OCI-LY7 (cell line): ENCODE results near the gene H3-3A. TPM values are rescaled to one million over a fixed set of nuclear protein-coding genes. Genes with fewer than 3 reads are reported as not detected.

Experiments used
- BruUV-seq: library from RNA; stranded (reverse); fragments of 400-500 nt; replicated peaks from 2 replicates; lab custom pipeline; 2021; lab: Mats Ljungman, UMichigan
- CTCF ChIA-PET: fragments of 300-600 bp; sonication (Branson Sonifier 250); formaldehyde crosslinking; loops from one replicate; lab custom pipeline; 2022; ENCODE audit warnings: antibody characterized with exemption; ENCODE audit not compliant: unreplicated experiment; lab: Charles Lee
- POLR2A ChIA-PET: fragments of 300-600 bp; sonication (Branson Sonifier 250); formaldehyde crosslinking; loops from one replicate; lab custom pipeline; 2022; ENCODE audit warnings: antibody characterized with exemption; lab: Charles Lee
- DNase-seq: peaks from one replicate; pipeline ENCODE4 v3.0.0-alpha.2; 2015; ENCODE audit warnings: low spot score
- H2AFZ ChIP-seq: fragments of 200-600 bp; sonication (generic), shearing (Covaris generic); 2 replicates; pipeline ENCODE4 v1.6.1; 2014; ENCODE audit warnings: mild to moderate bottlenecking, antibody characterized with exemption, low read length, moderate library complexity
- H3K27ac ChIP-seq: fragments of 200-600 bp; sonication (generic); 2 replicates; pipeline ENCODE4 v1.5.1; 2014; ENCODE audit warnings: mixed run types, low read depth, mild to moderate bottlenecking, moderate library complexity, low read length, inconsistent platforms; ENCODE audit not compliant: poor library complexity, severe bottlenecking
- H3K36me3 ChIP-seq: fragments of 200-600 bp; sonication (generic); 2 replicates; pipeline ENCODE4 v1.6.1; 2014; ENCODE audit warnings: mild to moderate bottlenecking, antibody characterized with exemption, low read length, moderate library complexity, mixed read lengths; ENCODE audit not compliant: insufficient read depth
- H3K4me1 ChIP-seq: fragments of 200-600 bp; sonication (generic); 2 replicates; pipeline ENCODE4 v1.5.1; 2014; ENCODE audit warnings: mild to moderate bottlenecking, low read length; ENCODE audit not compliant: insufficient read depth, poor library complexity, severe bottlenecking
- H3K4me2 ChIP-seq: fragments of 200-600 bp; sonication (generic); 2 replicates; pipeline ENCODE4 v1.6.1; 2014; ENCODE audit warnings: mild to moderate bottlenecking, low read length
- H3K4me3 ChIP-seq: fragments of 200-600 bp; sonication (generic); 2 replicates; pipeline ENCODE4 v1.5.1; 2014; ENCODE audit warnings: mild to moderate bottlenecking, low read depth, low read length; ENCODE audit not compliant: poor library complexity, severe bottlenecking
- H3K79me2 ChIP-seq: fragments of 200-600 bp; sonication (generic); 2 replicates; pipeline ENCODE4 v1.6.1; 2016; ENCODE audit warnings: low read depth, mild to moderate bottlenecking, low read length, moderate library complexity, mixed read lengths; ENCODE audit not compliant: insufficient read depth
- H3K9me2 ChIP-seq: fragments of 200-600 bp; sonication (generic); 2 replicates; pipeline ENCODE4 v1.6.1; 2016; ENCODE audit warnings: mild to moderate bottlenecking, low read length, mixed read lengths; ENCODE audit not compliant: insufficient read depth
- H3K9me3 ChIP-seq: fragments of 200-600 bp; sonication (generic); 2 replicates; pipeline ENCODE4 v1.6.1; 2014; ENCODE audit warnings: mild to moderate bottlenecking, mixed run types, low read length, mixed read lengths
- H4K20me1 ChIP-seq: fragments of 200-600 bp; sonication (generic); 2 replicates; pipeline ENCODE4 v1.6.1; 2014; ENCODE audit warnings: mild to moderate bottlenecking, antibody characterized with exemption, low read length, moderate library complexity, mixed read lengths; ENCODE audit not compliant: insufficient read depth
- EZH2phosphoT487 ChIP-seq: fragments of 200-600 bp; sonication (generic); IDR thresholded peaks from 2 replicates; pipeline ENCODE4 v1.6.1; 2018; ENCODE audit warnings: low read depth, borderline replicate concordance, mild to moderate bottlenecking, mixed run types, antibody characterized with exemption, low read length, moderate library complexity, mixed read lengths
- intact Hi-C: fragments of 100-400 bp; cut with micrococcal nuclease; formaldehyde crosslinking; loops from one replicate; pipeline ENCODE4 v1.10.0; 2022; ENCODE audit not compliant: unreplicated experiment
- total RNA-seq, 2 experiments: library from RNA; depleted of rRNA in 1 of 2; stranded (reverse); fragments of >200 nt in 1 of 2; shearing (Covaris generic) in 1 of 2; gene quantifications; 2 replicates each; pipeline ENCODE4 v1.2.3, GENCODE V29; 2014 to 2022
- TF ChIP-seq, protein P1 (sequence below): fragments of 200-600 bp; sonication (generic); conservative IDR thresholded peaks from 2 replicates; pipeline ENCODE4 v1.5.1; 2014; ENCODE audit warnings: mild to moderate bottlenecking, antibody characterized with exemption, low read length, moderate library complexity, mixed read lengths

Gene H3-3A
- total RNA-seq, 2 experiments from 2014 or later, result 416 to 661 TPM

- Histone ChIP-seq H3K9me2 (no peaks in the 10 kb centered on the region), H3K4me3 (no peak overlapping the region), H3K27ac (no peak overlapping the region), H3K4me2 (no peak overlapping the region), H3K9me3 (no peaks in the 10 kb centered on the region), H3K36me3 (peaks cover 19% of the 10 kb centered on the region), H3K4me1 (peaks cover 9% of the 10 kb centered on the region), H3K79me2 (no peaks in the 10 kb centered on the region), H4K20me1 (no peaks in the 10 kb centered on the region), H2AFZ (no peak overlapping the region)
- intact Hi-C loops, result no loop called here
- ChIA-PET POLR2A (interaction anchor here (0.6 to 1.6 kb wide), 2 partner anchors 19 to 32 kb away, joined by 4 to 5 read pairs; no protein-coding TSS in a partner anchor), CTCF (interaction anchor here (1.0 kb wide), 1 partner anchor 33 kb away, joined by 3 read pairs; no protein-coding TSS in a partner anchor)
- DNase-seq, result no peak
- TF ChIP-seq EZH2phosphoT487, result no peak
- TF ChIP-seq, protein P1, sequence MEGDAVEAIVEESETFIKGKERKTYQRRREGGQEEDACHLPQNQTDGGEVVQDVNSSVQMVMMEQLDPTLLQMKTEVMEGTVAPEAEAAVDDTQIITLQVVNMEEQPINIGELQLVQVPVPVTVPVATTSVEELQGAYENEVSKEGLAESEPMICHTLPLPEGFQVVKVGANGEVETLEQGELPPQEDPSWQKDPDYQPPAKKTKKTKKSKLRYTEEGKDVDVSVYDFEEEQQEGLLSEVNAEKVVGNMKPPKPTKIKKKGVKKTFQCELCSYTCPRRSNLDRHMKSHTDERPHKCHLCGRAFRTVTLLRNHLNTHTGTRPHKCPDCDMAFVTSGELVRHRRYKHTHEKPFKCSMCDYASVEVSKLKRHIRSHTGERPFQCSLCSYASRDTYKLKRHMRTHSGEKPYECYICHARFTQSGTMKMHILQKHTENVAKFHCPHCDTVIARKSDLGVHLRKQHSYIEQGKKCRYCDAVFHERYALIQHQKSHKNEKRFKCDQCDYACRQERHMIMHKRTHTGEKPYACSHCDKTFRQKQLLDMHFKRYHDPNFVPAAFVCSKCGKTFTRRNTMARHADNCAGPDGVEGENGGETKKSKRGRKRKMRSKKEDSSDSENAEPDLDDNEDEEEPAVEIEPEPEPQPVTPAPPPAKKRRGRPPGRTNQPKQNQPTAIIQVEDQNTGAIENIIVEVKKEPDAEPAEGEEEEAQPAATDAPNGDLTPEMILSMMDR, result no peak
- no TSS peak for BruUV-seq
Observed at GRCh38 chr1:226078374-226078773, 15.9 kb downstream of the H3-3A start.

- peak overlapping the region; percentile 64 for H2AFZ ChIP-seq
- intact Hi-C loops, result loop anchor here (2.0 to 5.0 kb wide), 2 partner anchors 18 to 40 kb away; no protein-coding TSS in a partner anchor
- TF ChIP-seq EZH2phosphoT487, result no peak
- TF ChIP-seq, protein P1, result no peak
Observed at GRCh38 chr1:226082587-226082917, 20.0 kb downstream of the H3-3A start.

GRCh38 chr1:226082959-226083301 lies 20.4 kb downstream of the H3-3A start:
- ChIA-PET POLR2A (interaction anchor here (0.6 to 2.5 kb wide), 15 partner anchors 8 to 279 kb away, joined by 3 to 12 read pairs (median 4); no protein-coding TSS in a partner anchor), CTCF (interaction anchor here (0.6 kb wide), 1 partner anchor 18 kb away, joined by 3 read pairs; no protein-coding TSS in a partner anchor)
- H3K79me2 ChIP-seq, result no peaks in the 10 kb centered on the region
- intact Hi-C loops, result loop anchor here (1.0 to 5.0 kb wide), 3 partner anchors 18 to 39 kb away; no protein-coding TSS in a partner anchor
- TF ChIP-seq, protein P1, result no peak
- TF ChIP-seq EZH2phosphoT487, result no peak
- peak overlapping the region; percentile 49 for H3K27ac ChIP-seq
- H3K9me2 ChIP-seq, result no peaks in the 10 kb centered on the region
- H4K20me1 ChIP-seq, result no peaks in the 10 kb centered on the region
- H2AFZ ChIP-seq, result peak overlapping the region; percentile 64
- H3K4me1 ChIP-seq, result peaks cover 33% of the 10 kb centered on the region
- BruUV-seq, result no TSS peak
- H3K9me3 ChIP-seq, result no peaks in the 10 kb centered on the region
- peak overlapping the region; percentile 80 for H3K4me2 ChIP-seq
- DNase-seq, result peak; percentile 30
- H3K4me3 ChIP-seq, result peak overlapping the region; percentile 70
- no peaks in the 10 kb centered on the region for H3K36me3 ChIP-seq

More at GRCh38 chr1:226082587-226082917, 20.0 kb downstream of the H3-3A start:
- ChIA-PET POLR2A (interaction anchor here (0.6 to 2.5 kb wide), 12 partner anchors 8 to 279 kb away, joined by 3 to 12 read pairs (median 4); no protein-coding TSS in a partner anchor), CTCF (interaction anchor here (0.6 kb wide), 1 partner anchor 18 kb away, joined by 3 read pairs; no protein-coding TSS in a partner anchor)
- Histone ChIP-seq H4K20me1 (no peaks in the 10 kb centered on the region), H3K4me3 (peak overlapping the region; percentile 70), H3K79me2 (no peaks in the 10 kb centered on the region), H3K27ac (no peak overlapping the region), H3K36me3 (no peaks in the 10 kb centered on the region), H3K4me1 (peaks cover 33% of the 10 kb centered on the region), H3K9me3 (no peaks in the 10 kb centered on the region), H3K4me2 (peak overlapping the region; percentile 80), H3K9me2 (no peaks in the 10 kb centered on the region)
- no TSS peak for BruUV-seq
- DNase-seq, result no peak
